ENCODE measurements around the gene DEFB132. TPM values are rescaled to one million over a fixed set of nuclear protein-coding genes. Genes with fewer than 3 reads are reported as not detected.

Gene DEFB132
- total and polyA plus RNA-seq, 9 of the 15 experiments (the other 6 are each of a cell fraction or from before 2014, with no cell fraction given) = not detected

GRCh38 chr20:290084-290831 is 32.7 kb downstream of the DEFB132 start, which contains the start of gene C20orf96 (continued):
- TF ChIP-seq MGA (IDR thresholded peaks at IDR 0.05) (peak; percentile 53; the same call in 1 of the 2 replicates), SRSF9 (IDR thresholded peaks at IDR 0.05; ENCODE audit: borderline replicate concordance, low read depth, low read length) (no peak), RBFOX2 (IDR thresholded peaks at IDR 0.05; ENCODE audit: low read depth, low read length) (peak; percentile 45), BRD4 (IDR thresholded peaks at IDR 0.05) (no peak), SIX5 (IDR thresholded peaks at IDR 0.05; ENCODE audit: borderline replicate concordance in 1 of 2, insufficient read depth in 1 of 2, low read depth in 1 of 2, low read length in 2 of 2) (no peak), GABPB2 (CRISPR knock-in tag; conservative IDR thresholded peaks at IDR 0.05) (no peak), ZNF282 (CRISPR knock-in tag; IDR thresholded peaks at IDR 0.05) (no peak), ELF1 (tag; IDR thresholded peaks at IDR 0.05) (no peak), HCFC1 (IDR thresholded peaks at IDR 0.05; ENCODE audit: low read depth, low read length) (peak; percentile 63), ZNF449 (CRISPR knock-in tag; IDR thresholded peaks at IDR 0.05) (no peak), E2F1 (CRISPR knock-in tag; IDR thresholded peaks at IDR 0.05) (0 out of 2 replicates have a peak, but pooled peaks have one; percentile 43), ZNF347 (CRISPR knock-in tag; IDR thresholded peaks at IDR 0.05; ENCODE audit: low read depth) (no peak), HOXB6 (CRISPR knock-in tag; IDR thresholded peaks at IDR 0.05; ENCODE audit: borderline replicate concordance) (no peak), TARDBP (IDR thresholded peaks at IDR 0.05) (no peak)
